SJCRH30 (cell line): ENCODE results near the gene OSBPL10. TPM values are rescaled to one million over a fixed set of nuclear protein-coding genes. Genes with fewer than 3 reads are reported as not detected.
A peak's percentile ranks its signal among the peaks of the same experiment; 100 is the strongest.

Source experiments
- DNase-seq, 2 experiments: peaks; one replicate each; pipeline ENCODE4 v3.0.0-alpha.2; 2015 to 2020
- H3K27ac ChIP-seq: fragments of 250-450 bp; sonication (Bioruptor Pico); 2 replicates; pipeline ENCODE4 v1.5.1; 2020; ENCODE audit warnings: mild to moderate bottlenecking, moderate library complexity
- H3K27me3 ChIP-seq: fragments of 250-450 bp; sonication (Bioruptor Pico); 2 replicates; pipeline ENCODE4 v1.5.1; 2020; ENCODE audit warnings: mild to moderate bottlenecking, moderate library complexity
- H3K36me3 ChIP-seq: fragments of 250-450 bp; sonication (Bioruptor Pico); 2 replicates; pipeline ENCODE4 v1.5.1; 2020; ENCODE audit warnings: mild to moderate bottlenecking, moderate library complexity
- H3K4me1 ChIP-seq: fragments of 250-450 bp; sonication (Bioruptor Pico); 2 replicates; pipeline ENCODE4 v1.5.1; 2020; ENCODE audit warnings: mild to moderate bottlenecking, moderate library complexity
- H3K4me3 ChIP-seq: fragments of 250-450 bp; sonication (Bioruptor Pico); 2 replicates; pipeline ENCODE4 v1.5.1; 2020; ENCODE audit warnings: mild to moderate bottlenecking, moderate library complexity
- H3K9me3 ChIP-seq: fragments of 250-450 bp; sonication (Bioruptor Pico); replicated peaks from 2 replicates; pipeline ENCODE4 v1.5.1; 2020; ENCODE audit warnings: mild to moderate bottlenecking, moderate library complexity
- total RNA-seq: library from RNA; depleted of rRNA; stranded (reverse); fragments of >200 nt; shearing (Covaris generic); gene quantifications from 2 replicates; pipeline ENCODE4 v1.2.3, GENCODE V29; 2014

The OSBPL10 gene
- total RNA-seq, 1 experiment from 2014 or later: 2.0 TPM

- Histone ChIP-seq H3K9me3 (no peaks in the 10 kb centered on the region), H3K4me3 (no peak overlapping the region), H3K27ac (no peak overlapping the region), H3K36me3 (no peaks in the 10 kb centered on the region), H3K4me1 (no peaks in the 10 kb centered on the region), H3K27me3 (no peaks in the 10 kb centered on the region)
- DNase-seq: no peak
These were observed 226.3 kb downstream of the OSBPL10 start for GRCh38 chr3:31754575-31755278.

DNA sequence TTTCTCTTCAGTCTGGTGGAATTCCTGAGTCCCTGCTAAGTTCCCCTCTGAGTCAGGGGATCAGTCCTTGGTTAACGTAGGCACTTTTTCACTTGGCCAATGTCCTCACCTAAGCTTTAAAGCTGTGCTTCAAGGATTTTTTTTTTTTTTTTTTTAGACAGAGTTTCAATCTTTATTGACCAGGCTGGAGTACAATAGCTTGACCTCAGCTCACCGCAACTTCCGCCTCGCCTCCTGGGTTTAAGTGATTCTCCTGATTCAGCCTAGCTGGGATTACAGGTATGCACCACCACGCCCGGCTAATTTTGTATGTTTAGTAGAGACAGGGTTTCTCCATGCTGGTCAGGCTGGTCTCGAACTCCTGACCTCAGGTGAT is 228.0 kb downstream of the OSBPL10 start:
- DNase-seq: no peak
- H3K9me3 ChIP-seq: no peaks in the 10 kb centered on the region
- H3K27ac ChIP-seq: no peak overlapping the region

GRCh38 chr3:31752305-31753049 is 228.6 kb downstream of the OSBPL10 start:
- H3K4me1 ChIP-seq: no peaks in the 10 kb centered on the region
- no peak for DNase-seq
- H3K27ac ChIP-seq: no peak overlapping the region
- H3K27me3 ChIP-seq: no peaks in the 10 kb centered on the region
- H3K4me3 ChIP-seq: no peak overlapping the region
- no peaks in the 10 kb centered on the region for H3K36me3 ChIP-seq
- H3K9me3 ChIP-seq: no peaks in the 10 kb centered on the region

More for the DNA sequence above, 228.0 kb downstream of the OSBPL10 start:
- Histone ChIP-seq H3K36me3 (no peaks in the 10 kb centered on the region), H3K27me3 (no peaks in the 10 kb centered on the region), H3K4me1 (no peaks in the 10 kb centered on the region), H3K4me3 (no peak overlapping the region)

DNA sequence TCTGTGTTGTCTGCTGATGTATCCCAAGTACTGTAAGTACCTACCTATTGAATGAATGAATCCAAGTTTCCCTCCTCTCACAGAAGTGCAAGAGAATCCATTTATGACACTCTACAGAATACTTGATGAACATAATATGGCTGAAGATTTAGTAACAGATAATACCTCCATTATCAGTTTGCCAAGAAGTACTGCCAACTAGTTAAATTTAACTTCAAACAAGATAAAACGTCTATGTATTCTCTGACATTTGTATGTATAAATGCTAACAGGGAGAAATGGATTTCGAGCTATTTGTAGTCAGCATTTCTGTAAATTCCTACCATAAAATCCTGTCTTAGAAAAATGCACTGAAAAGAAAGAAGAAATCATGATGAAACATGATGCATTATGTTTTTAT is 230.7 kb downstream of the OSBPL10 start:
- Histone ChIP-seq H3K27me3 (no peaks in the 10 kb centered on the region), H3K4me3 (no peak overlapping the region), H3K27ac (no peak overlapping the region), H3K4me1 (no peaks in the 10 kb centered on the region), H3K9me3 (no peaks in the 10 kb centered on the region), H3K36me3 (no peaks in the 10 kb centered on the region)
- no peak for DNase-seq

DNA sequence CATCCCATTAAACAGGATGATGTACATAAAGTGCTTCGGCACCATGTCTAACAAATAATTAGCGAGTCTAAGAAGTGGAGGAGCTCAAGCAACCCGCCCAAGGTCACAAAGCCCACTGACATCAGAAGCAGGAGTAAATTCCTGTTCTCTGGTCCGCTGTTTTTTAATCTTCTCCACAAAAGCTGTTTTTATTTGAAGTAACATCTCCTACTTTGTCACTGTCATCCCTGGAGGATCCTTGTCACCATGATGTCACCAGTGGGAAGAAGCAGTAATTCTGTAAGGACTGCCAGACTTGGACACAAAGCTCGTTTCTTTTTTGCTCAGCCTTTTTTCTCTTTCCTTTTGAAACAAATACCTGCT is 232.1 kb downstream of the OSBPL10 start:
- Histone ChIP-seq H3K27me3 (no peaks in the 10 kb centered on the region), H3K4me3 (no peak overlapping the region), H3K9me3 (no peaks in the 10 kb centered on the region), H3K36me3 (no peaks in the 10 kb centered on the region), H3K27ac (no peak overlapping the region), H3K4me1 (no peaks in the 10 kb centered on the region)
- no peak for DNase-seq

- Histone ChIP-seq H3K9me3 (no peaks in the 10 kb centered on the region), H3K27ac (no peak overlapping the region), H3K27me3 (no peaks in the 10 kb centered on the region)
These were observed 232.7 kb downstream of the OSBPL10 start for GRCh38 chr3:31748281-31748932.

GRCh38 chr3:31747785-31748184 is 233.3 kb downstream of the OSBPL10 start:
- no peaks in the 10 kb centered on the region for H3K27me3 ChIP-seq
- no peaks in the 10 kb centered on the region for H3K36me3 ChIP-seq
- H3K4me1 ChIP-seq: no peaks in the 10 kb centered on the region
- DNase-seq: no peak
- H3K9me3 ChIP-seq: no peaks in the 10 kb centered on the region
- H3K4me3 ChIP-seq: no peak overlapping the region
- H3K27ac ChIP-seq: no peak overlapping the region

More at GRCh38 chr3:31748281-31748932, 232.7 kb downstream of the OSBPL10 start:
- DNase-seq: no peak
- Histone ChIP-seq H3K36me3 (no peaks in the 10 kb centered on the region), H3K4me1 (no peaks in the 10 kb centered on the region), H3K4me3 (no peak overlapping the region)

DNA sequence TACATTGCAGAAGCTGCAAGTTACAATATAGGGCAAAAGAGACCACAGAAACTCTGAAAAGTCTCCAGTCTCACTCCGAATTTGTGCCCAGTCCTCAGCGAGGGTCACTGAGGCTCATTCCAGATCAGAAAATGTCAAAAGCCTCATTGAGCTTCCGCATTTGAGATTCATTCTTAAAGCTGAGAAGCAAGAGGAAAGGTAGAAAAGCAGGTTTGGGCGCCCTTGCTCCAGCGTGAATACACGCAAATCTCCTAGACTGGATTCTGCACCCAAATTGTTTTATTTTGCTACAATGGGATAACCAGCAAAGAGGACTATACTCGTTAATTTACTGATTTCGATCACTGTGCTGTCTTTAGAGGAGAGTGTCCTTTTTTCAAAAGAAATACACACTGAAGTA is 236.1 kb downstream of the OSBPL10 start:
- Histone ChIP-seq H3K36me3 (no peaks in the 10 kb centered on the region), H3K9me3 (no peaks in the 10 kb centered on the region), H3K27me3 (no peaks in the 10 kb centered on the region), H3K27ac (no peak overlapping the region), H3K4me3 (no peak overlapping the region), H3K4me1 (no peaks in the 10 kb centered on the region)
- DNase-seq: no peak

GRCh38 chr3:31743331-31744089 is 237.6 kb downstream of the OSBPL10 start:
- no peaks in the 10 kb centered on the region for H3K36me3 ChIP-seq
- no peak overlapping the region for H3K27ac ChIP-seq
- DNase-seq: no peak
- no peak overlapping the region for H3K4me3 ChIP-seq
- H3K9me3 ChIP-seq: no peaks in the 10 kb centered on the region
- no peaks in the 10 kb centered on the region for H3K27me3 ChIP-seq
- H3K4me1 ChIP-seq: no peaks in the 10 kb centered on the region

GRCh38 chr3:31740397-31740796 is 240.7 kb downstream of the OSBPL10 start:
- H3K4me1 ChIP-seq: no peaks in the 10 kb centered on the region
- DNase-seq: no peak
- no peaks in the 10 kb centered on the region for H3K9me3 ChIP-seq
- no peaks in the 10 kb centered on the region for H3K36me3 ChIP-seq
- H3K4me3 ChIP-seq: no peak overlapping the region
- H3K27me3 ChIP-seq: no peaks in the 10 kb centered on the region
- no peak overlapping the region for H3K27ac ChIP-seq

DNA sequence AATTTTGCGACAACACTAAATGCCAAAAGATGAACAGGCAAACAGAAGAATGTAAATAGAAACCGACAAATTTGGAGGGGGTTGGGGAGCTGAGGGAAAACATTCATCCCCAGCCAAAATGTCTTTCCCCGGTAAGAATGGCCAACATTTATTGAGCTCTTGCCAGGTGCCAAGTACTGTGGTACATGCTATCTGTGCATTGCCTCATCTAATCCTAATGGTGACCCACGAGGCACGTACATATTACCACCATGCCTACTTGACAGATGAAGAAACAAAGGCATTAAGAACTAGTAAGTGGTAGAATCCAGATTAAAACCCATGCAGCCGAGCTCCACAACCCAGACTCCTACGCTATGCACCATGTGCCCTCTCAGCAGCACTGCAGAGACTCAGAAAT is 242.7 kb downstream of the OSBPL10 start:
- H3K36me3 ChIP-seq: no peaks in the 10 kb centered on the region
- no peak overlapping the region for H3K4me3 ChIP-seq
- H3K27me3 ChIP-seq: no peaks in the 10 kb centered on the region
- no peaks in the 10 kb centered on the region for H3K4me1 ChIP-seq
- no peaks in the 10 kb centered on the region for H3K9me3 ChIP-seq
- DNase-seq: no peak
- no peak overlapping the region for H3K27ac ChIP-seq

GRCh38 chr3:31735667-31736066 is 245.4 kb downstream of the OSBPL10 start:
- no peak overlapping the region for H3K4me3 ChIP-seq
- no peaks in the 10 kb centered on the region for H3K27me3 ChIP-seq
- no peak overlapping the region for H3K27ac ChIP-seq
- no peaks in the 10 kb centered on the region for H3K36me3 ChIP-seq
- no peaks in the 10 kb centered on the region for H3K4me1 ChIP-seq
- DNase-seq: no peak
- no peaks in the 10 kb centered on the region for H3K9me3 ChIP-seq

DNA sequence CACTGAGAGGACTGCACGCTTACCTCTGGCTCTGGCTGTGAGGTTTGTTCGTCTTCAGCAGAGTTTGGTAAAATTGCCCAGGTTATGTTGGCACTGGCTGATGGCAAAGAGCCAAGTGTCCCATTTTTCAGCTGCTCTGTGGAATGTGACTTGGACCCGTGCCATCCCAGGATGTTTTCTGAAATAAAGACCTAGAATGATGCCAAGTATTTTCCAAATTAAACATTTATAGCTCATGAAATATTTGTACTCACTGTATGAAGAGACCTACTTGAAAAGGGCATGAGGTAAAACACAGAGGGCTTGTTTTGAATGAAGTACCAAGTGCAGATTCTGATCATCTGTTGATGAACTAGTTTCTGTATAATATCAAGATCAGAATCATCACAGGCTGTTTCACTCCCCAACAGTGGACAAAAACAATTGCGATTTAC is 247.8 kb downstream of the OSBPL10 start:
- peak; percentile 30 to 35 for DNase-seq
- H3K27ac ChIP-seq: no peak overlapping the region

GRCh38 chr3:31732548-31732947 is 248.5 kb downstream of the OSBPL10 start:
- Histone ChIP-seq H3K27ac (no peak overlapping the region), H3K4me1 (no peaks in the 10 kb centered on the region), H3K36me3 (no peaks in the 10 kb centered on the region), H3K4me3 (no peak overlapping the region), H3K27me3 (no peaks in the 10 kb centered on the region), H3K9me3 (no peaks in the 10 kb centered on the region)
- DNase-seq: peak in 1 of 2 experiments; percentile 7

More for the DNA sequence above, 247.8 kb downstream of the OSBPL10 start:
- H3K9me3 ChIP-seq: no peaks in the 10 kb centered on the region
- H3K4me1 ChIP-seq: no peaks in the 10 kb centered on the region
- no peaks in the 10 kb centered on the region for H3K27me3 ChIP-seq
- H3K4me3 ChIP-seq: no peak overlapping the region
- no peaks in the 10 kb centered on the region for H3K36me3 ChIP-seq

GRCh38 chr3:31729573-31729972 is 251.5 kb downstream of the OSBPL10 start:
- Histone ChIP-seq H3K27me3 (no peaks in the 10 kb centered on the region), H3K36me3 (no peaks in the 10 kb centered on the region), H3K27ac (no peak overlapping the region), H3K9me3 (no peaks in the 10 kb centered on the region), H3K4me3 (no peak overlapping the region), H3K4me1 (no peaks in the 10 kb centered on the region)
- no peak for DNase-seq
